Ectodermal cell (in vitro differentiated cells): ENCODE results near the gene GRID1.

Experiments used
- H3K27ac ChIP-seq: 2 replicates; pipeline ENCODE4 v1.7.0; 2013; ENCODE audit warnings: mild to moderate bottlenecking, low read depth, low read length; ENCODE audit not compliant: insufficient read depth, poor library complexity, severe bottlenecking
- H3K27me3 ChIP-seq: 2 replicates; pipeline ENCODE4 v1.7.0; 2013; ENCODE audit warnings: mild to moderate bottlenecking, low read length; ENCODE audit not compliant: insufficient read depth, control insufficient read depth, poor library complexity, severe bottlenecking
- H3K36me3 ChIP-seq: one replicate; pipeline ENCODE4 v1.7.0; 2013; ENCODE audit warnings: low read length; ENCODE audit not compliant: control insufficient read depth, insufficient read depth
- H3K4me1 ChIP-seq: one replicate; pipeline ENCODE4 v1.7.0; 2013; ENCODE audit warnings: low read length; ENCODE audit not compliant: control insufficient read depth, insufficient read depth
- H3K4me3 ChIP-seq: 2 replicates; pipeline ENCODE4 v1.7.0; 2013; ENCODE audit warnings: low read depth, low read length, control low read depth; ENCODE audit not compliant: insufficient read depth
- H3K9me3 ChIP-seq: 2 replicates; pipeline ENCODE4 v1.7.0; 2013; ENCODE audit warnings: mild to moderate bottlenecking, low read length, moderate library complexity; ENCODE audit not compliant: control insufficient read depth
- WGBS, 2 experiments: methylation state at CpG; one replicate each; pipeline ENCODE4 v1.1.7; 2013; ENCODE audit warnings: missing lambda C conversion rate in 2 of 2; 5-methylcytosine and 5-hydroxymethylcytosine counted together

GRID1 gene

GRCh38 chr10:85863301-85864172, 503.1 kb downstream of the GRID1 start:
- Histone ChIP-seq H3K4me1 (no peaks in the 10 kb centered on the region), H3K4me3 (no peak overlapping the region), H3K36me3 (no peaks in the 10 kb centered on the region), H3K9me3 (no peaks in the 10 kb centered on the region), H3K27ac (no peak overlapping the region), H3K27me3 (no peaks in the 10 kb centered on the region)
- 81 to 85% methylated on average over 6 to 7 of the region's 7 CpGs for WGBS, 2 experiments

GRCh38 chr10:85862771-85863170, 503.8 kb downstream of the GRID1 start:
- Histone ChIP-seq H3K36me3 (no peaks in the 10 kb centered on the region), H3K9me3 (no peaks in the 10 kb centered on the region), H3K4me3 (no peak overlapping the region), H3K4me1 (no peaks in the 10 kb centered on the region), H3K27ac (no peak overlapping the region), H3K27me3 (no peaks in the 10 kb centered on the region)
- WGBS, 2 experiments = 78 to 82% methylated on average over 6 of the region's 6 CpGs

GRCh38 chr10:85861513-85862197, 504.9 kb downstream of the GRID1 start:
- Histone ChIP-seq H3K9me3 (no peaks in the 10 kb centered on the region), H3K27me3 (no peaks in the 10 kb centered on the region), H3K27ac (no peak overlapping the region), H3K4me3 (no peak overlapping the region), H3K36me3 (no peaks in the 10 kb centered on the region), H3K4me1 (no peaks in the 10 kb centered on the region)
- 95 to 97% methylated on average over 3 of the region's 3 CpGs for WGBS, 2 experiments

GRCh38 chr10:85859859-85860258, 506.7 kb downstream of the GRID1 start:
- no peaks in the 10 kb centered on the region for H3K9me3 ChIP-seq
- no peak overlapping the region for H3K4me3 ChIP-seq
- WGBS, 2 experiments = 93 to 97% methylated on average over 2 of the region's 2 CpGs
- H3K27me3 ChIP-seq = no peaks in the 10 kb centered on the region
- H3K27ac ChIP-seq = no peak overlapping the region
- H3K4me1 ChIP-seq = no peaks in the 10 kb centered on the region
- H3K36me3 ChIP-seq = no peaks in the 10 kb centered on the region

- Histone ChIP-seq H3K27me3 (no peaks in the 10 kb centered on the region), H3K36me3 (no peaks in the 10 kb centered on the region), H3K4me3 (no peak overlapping the region), H3K4me1 (no peaks in the 10 kb centered on the region), H3K27ac (no peak overlapping the region), H3K9me3 (no peaks in the 10 kb centered on the region)
- 87 to 97% methylated on average over 3 of the region's 3 CpGs for WGBS, 2 experiments
These were observed 507.6 kb downstream of the GRID1 start for GRCh38 chr10:85858776-85859515.

- WGBS, 2 experiments = 92 to 95% methylated on average over 3 of the region's 3 CpGs
- Histone ChIP-seq H3K27me3 (no peaks in the 10 kb centered on the region), H3K9me3 (no peaks in the 10 kb centered on the region)
These were observed 508.8 kb downstream of the GRID1 start for GRCh38 chr10:85857791-85858190.

GRCh38 chr10:85857305-85857704, 509.3 kb downstream of the GRID1 start:
- Histone ChIP-seq H3K9me3 (no peaks in the 10 kb centered on the region), H3K36me3 (no peaks in the 10 kb centered on the region), H3K4me3 (no peak overlapping the region), H3K4me1 (no peaks in the 10 kb centered on the region), H3K27me3 (no peaks in the 10 kb centered on the region), H3K27ac (no peak overlapping the region)
- whole genome bisulfite sequencing, 2 experiments = 88 to 98% methylated on average over 7 to 9 of the region's 9 CpGs

More at GRCh38 chr10:85857791-85858190, 508.8 kb downstream of the GRID1 start:
- Histone ChIP-seq H3K36me3 (no peaks in the 10 kb centered on the region), H3K4me3 (no peak overlapping the region), H3K4me1 (no peaks in the 10 kb centered on the region), H3K27ac (no peak overlapping the region)

GRCh38 chr10:85851934-85852333, 514.7 kb downstream of the GRID1 start:
- 93 to 94% methylated on average over 6 of the region's 6 CpGs for WGBS, 2 experiments
- Histone ChIP-seq H3K27me3 (no peaks in the 10 kb centered on the region), H3K4me3 (no peak overlapping the region), H3K9me3 (no peaks in the 10 kb centered on the region), H3K36me3 (no peaks in the 10 kb centered on the region), H3K4me1 (no peaks in the 10 kb centered on the region), H3K27ac (no peak overlapping the region)

- Histone ChIP-seq H3K4me3 (no peak overlapping the region), H3K9me3 (no peaks in the 10 kb centered on the region), H3K4me1 (no peaks in the 10 kb centered on the region), H3K36me3 (no peaks in the 10 kb centered on the region), H3K27ac (no peak overlapping the region), H3K27me3 (no peaks in the 10 kb centered on the region)
- 88% methylated on average over 2 of the region's 2 CpGs; no CpG with 5 or more reads in 1 of the 2 experiments for WGBS, 2 experiments
These were observed 515.3 kb downstream of the GRID1 start for GRCh38 chr10:85851325-85851724.

- Histone ChIP-seq H3K27ac (no peak overlapping the region), H3K36me3 (no peaks in the 10 kb centered on the region), H3K4me3 (no peak overlapping the region), H3K9me3 (no peaks in the 10 kb centered on the region), H3K27me3 (no peaks in the 10 kb centered on the region), H3K4me1 (no peaks in the 10 kb centered on the region)
- WGBS, 2 experiments = 92 to 94% methylated on average over 3 of the region's 3 CpGs
These were observed 515.9 kb downstream of the GRID1 start for GRCh38 chr10:85850736-85851135.
